Measurements from ENCODE around the gene PPP1R37.
"Not testable (repeated sequence)": the region's sequence is repeated elsewhere in the genome, so short reads cannot be mapped to it uniquely, and the experiment has no call there.

PPP1R37 gene

GRCh38 chr19:45114116-45114515 lies 21.1 kb downstream of the PPP1R37 start:
- H3K4me3 Mint-ChIP-seq, result no peak overlapping the region
- H3K4me1 Mint-ChIP-seq, result peaks cover 97% of the 10 kb centered on the region
- ATAC-seq (no peak), DNase-seq (no peak)
- H3K27ac Mint-ChIP-seq, result no peak overlapping the region
- no peaks in the 10 kb centered on the region for H3K9me3 Mint-ChIP-seq
- H3K27me3 Mint-ChIP-seq, result no peaks in the 10 kb centered on the region

- Mint-ChIP-seq H3K4me1 (peaks cover 97% of the 10 kb centered on the region), H3K27me3 (no peaks in the 10 kb centered on the region), H3K27ac (no peak overlapping the region), H3K4me3 (peak overlapping the region in 1 of 2 donors; percentile 82), H3K9me3 (no peaks in the 10 kb centered on the region)
- DNase-seq (no peak), ATAC-seq (no peak)
Measured at GRCh38 chr19:45115809-45116615, 23.0 kb downstream of the PPP1R37 start.

- DNase-seq, result peak; percentile 62 to 78
- H3K27ac Mint-ChIP-seq, result peak overlapping the region in 1 of 2 donors; percentile 51
- H3K9me3 Mint-ChIP-seq, result no peaks in the 10 kb centered on the region
- peak; percentile 84 for ATAC-seq
- no peaks in the 10 kb centered on the region for H3K27me3 Mint-ChIP-seq
- peaks cover 97% of the 10 kb centered on the region for H3K4me1 Mint-ChIP-seq
- H3K4me3 Mint-ChIP-seq, result peak overlapping the region; percentile 13 to 82
Measured at GRCh38 chr19:45117167-45117594, 24.2 kb downstream of the PPP1R37 start.

GRCh38 chr19:45117671-45118070 lies 24.7 kb downstream of the PPP1R37 start:
- ATAC-seq, result no peak
- Mint-ChIP-seq H3K27ac (no peak overlapping the region), H3K4me3 (peak overlapping the region in 1 of 2 donors; percentile 82), H3K4me1 (peaks cover 97% of the 10 kb centered on the region), H3K27me3 (no peaks in the 10 kb centered on the region), H3K9me3 (no peaks in the 10 kb centered on the region)
- DNase-seq, result no peak

- Mint-ChIP-seq H3K4me1 (peaks cover 98% of the 10 kb centered on the region), H3K27ac (no peak overlapping the region)
Measured at GRCh38 chr19:45118106-45118505, 25.1 kb downstream of the PPP1R37 start.

DNA sequence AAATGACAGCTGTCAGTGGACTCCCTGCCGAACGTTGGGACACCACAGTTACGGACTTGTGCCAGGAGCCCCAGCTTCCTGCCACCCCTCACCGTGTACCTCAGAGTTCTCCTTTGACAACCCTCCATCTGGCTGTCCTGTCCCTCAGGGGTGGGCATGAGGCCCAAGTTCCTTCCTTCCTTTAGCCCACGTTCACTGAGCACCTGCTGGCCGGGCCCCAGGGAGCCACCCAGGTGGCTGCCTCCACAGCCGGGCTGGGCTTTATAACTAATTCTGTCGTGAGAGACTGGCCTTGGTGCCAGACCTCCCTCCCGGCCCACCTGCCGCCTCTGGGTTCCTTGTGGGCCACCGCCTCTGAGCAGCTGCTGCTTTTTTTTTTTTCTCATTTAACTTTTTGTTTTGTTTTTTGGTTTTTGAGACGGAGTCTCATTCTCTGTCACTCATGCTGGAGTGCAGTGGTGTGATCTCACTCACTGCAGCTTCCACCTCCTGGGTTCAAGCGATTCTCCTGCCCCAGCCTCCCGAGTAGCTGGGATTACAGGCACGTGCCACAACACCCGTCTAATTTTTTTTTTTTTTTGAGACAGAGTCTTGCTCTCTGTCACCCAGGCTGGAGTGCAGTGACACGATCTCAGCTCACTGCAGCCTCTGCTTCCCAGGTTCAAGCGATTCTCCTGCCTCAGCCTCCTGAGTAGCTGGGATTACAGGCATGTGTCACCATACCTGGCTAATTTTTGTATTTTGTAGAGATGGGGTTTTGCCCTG lies 25.8 kb downstream of the PPP1R37 start:
- not testable (repeated sequence) for ATAC-seq, DNase-seq, H3K9me3 Mint-ChIP-seq, H3K27me3 Mint-ChIP-seq
- peak overlapping the region; percentile 16 to 82 for H3K4me3 Mint-ChIP-seq
- H3K27ac Mint-ChIP-seq, result peak overlapping the region; percentile 23 to 28
- H3K4me1 Mint-ChIP-seq, result peaks cover 99% of the 10 kb centered on the region

More at GRCh38 chr19:45118106-45118505, 25.1 kb downstream of the PPP1R37 start:
- no peak for DNase-seq
- Mint-ChIP-seq H3K4me3 (peak overlapping the region in 1 of 2 donors; percentile 82), H3K27me3 (no peaks in the 10 kb centered on the region), H3K9me3 (no peaks in the 10 kb centered on the region)
- no peak for ATAC-seq

- no peaks in the 10 kb centered on the region for H3K9me3 Mint-ChIP-seq
- peak overlapping the region in 1 of 2 donors; percentile 82 for H3K4me3 Mint-ChIP-seq
- no peak for DNase-seq
- peaks cover 97% of the 10 kb centered on the region for H3K4me1 Mint-ChIP-seq
- no peak for ATAC-seq
- H3K27ac Mint-ChIP-seq, result no peak overlapping the region
- H3K27me3 Mint-ChIP-seq, result no peaks in the 10 kb centered on the region
Measured at GRCh38 chr19:45119582-45119981, 26.6 kb downstream of the PPP1R37 start.

DNA sequence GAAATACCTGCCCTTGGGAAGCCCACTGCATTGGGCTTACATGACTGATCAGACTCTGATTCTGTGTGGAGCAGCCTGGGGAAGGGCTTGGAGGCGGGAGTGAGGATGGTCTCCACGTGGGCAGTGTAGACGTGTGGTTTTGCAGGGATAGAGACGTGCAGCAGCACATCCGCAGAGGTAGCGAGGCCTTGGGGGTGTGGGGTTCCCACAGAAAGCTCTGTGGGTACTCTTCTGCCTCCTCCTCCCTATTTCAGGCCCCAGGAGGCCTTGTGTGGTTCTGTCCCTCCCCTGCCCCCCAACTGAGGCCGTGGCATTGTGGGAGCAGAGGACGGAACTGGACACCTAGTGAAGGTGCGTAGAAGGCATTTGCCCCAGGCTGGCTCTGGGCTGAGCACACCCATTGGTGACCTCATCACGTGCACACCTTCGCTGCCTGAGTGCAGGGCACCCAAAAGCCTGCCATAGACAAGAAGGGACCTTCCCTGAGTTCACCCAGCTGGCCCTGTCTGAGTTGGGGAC lies 28.9 kb downstream of the PPP1R37 start:
- H3K27ac Mint-ChIP-seq, result peak overlapping the region in 1 of 2 donors; percentile 57

GRCh38 chr19:45122832-45123231 lies 29.9 kb downstream of the PPP1R37 start:
- ATAC-seq (no peak), DNase-seq (no peak)
- no peak overlapping the region for H3K27ac Mint-ChIP-seq
- no peaks in the 10 kb centered on the region for H3K9me3 Mint-ChIP-seq
- H3K27me3 Mint-ChIP-seq, result no peaks in the 10 kb centered on the region
- H3K4me3 Mint-ChIP-seq, result no peak overlapping the region
- peaks cover 81% of the 10 kb centered on the region for H3K4me1 Mint-ChIP-seq

More for the DNA sequence above, 28.9 kb downstream of the PPP1R37 start:
- DNase-seq (no peak), ATAC-seq (no peak)
- H3K4me1 Mint-ChIP-seq, result peaks cover 90% of the 10 kb centered on the region
- H3K27me3 Mint-ChIP-seq, result no peaks in the 10 kb centered on the region
- peak overlapping the region in 1 of 2 donors; percentile 60 for H3K4me3 Mint-ChIP-seq
- H3K9me3 Mint-ChIP-seq, result no peaks in the 10 kb centered on the region

DNA sequence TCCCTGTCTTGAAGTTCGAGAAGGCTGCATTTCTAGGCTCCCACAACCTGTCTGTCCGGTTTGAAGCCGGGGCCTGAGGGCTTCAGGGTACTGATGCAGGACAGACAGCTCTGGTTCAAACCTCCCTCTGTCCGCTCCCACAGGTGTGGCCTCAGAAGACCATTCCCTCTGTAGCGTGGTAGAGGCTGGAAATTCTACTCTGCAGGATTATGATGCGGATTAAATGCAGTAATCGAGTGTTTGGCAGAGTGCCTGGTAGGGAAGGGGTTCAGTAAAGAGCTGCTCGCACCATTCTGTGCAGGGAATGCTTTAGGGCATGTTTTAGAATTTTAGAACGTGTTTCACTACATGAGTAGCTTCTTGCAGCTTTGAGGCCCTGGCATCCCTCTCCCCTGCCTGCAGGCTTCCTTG lies 30.5 kb downstream of the PPP1R37 start:
- Mint-ChIP-seq H3K27ac (no peak overlapping the region), H3K4me1 (peaks cover 75% of the 10 kb centered on the region), H3K27me3 (no peaks in the 10 kb centered on the region), H3K9me3 (no peaks in the 10 kb centered on the region), H3K4me3 (no peak overlapping the region)
- ATAC-seq (no peak), DNase-seq (no peak)

GRCh38 chr19:45124021-45124420 lies 31.0 kb downstream of the PPP1R37 start:
- H3K27me3 Mint-ChIP-seq, result no peaks in the 10 kb centered on the region
- peaks cover 69% of the 10 kb centered on the region for H3K4me1 Mint-ChIP-seq
- no peak for ATAC-seq
- no peak overlapping the region for H3K4me3 Mint-ChIP-seq
- peak overlapping the region in 1 of 2 donors; percentile 59 for H3K27ac Mint-ChIP-seq
- H3K9me3 Mint-ChIP-seq, result no peaks in the 10 kb centered on the region
- no peak for DNase-seq

- no peak overlapping the region for H3K27ac Mint-ChIP-seq
- no peaks in the 10 kb centered on the region for H3K9me3 Mint-ChIP-seq
- DNase-seq, result no peak
- ATAC-seq, result no peak
- H3K4me3 Mint-ChIP-seq, result no peak overlapping the region
- peaks cover 59% of the 10 kb centered on the region for H3K4me1 Mint-ChIP-seq
- H3K27me3 Mint-ChIP-seq, result no peaks in the 10 kb centered on the region
Measured at GRCh38 chr19:45125360-45125759, 32.4 kb downstream of the PPP1R37 start.

- DNase-seq (peak; percentile 64 to 72), ATAC-seq (peak; percentile 86)
- no peaks in the 10 kb centered on the region for H3K27me3 Mint-ChIP-seq
- no peak overlapping the region for H3K27ac Mint-ChIP-seq
- H3K4me1 Mint-ChIP-seq, result peaks cover 59% of the 10 kb centered on the region
- no peaks in the 10 kb centered on the region for H3K9me3 Mint-ChIP-seq
- no peak overlapping the region for H3K4me3 Mint-ChIP-seq
Measured at GRCh38 chr19:45125975-45126493, 33.1 kb downstream of the PPP1R37 start.

- Mint-ChIP-seq H3K4me3 (peak overlapping the region in 1 of 2 donors; percentile 24), H3K27me3 (no peaks in the 10 kb centered on the region), H3K4me1 (peaks cover 54% of the 10 kb centered on the region), H3K27ac (no peak overlapping the region), H3K9me3 (no peaks in the 10 kb centered on the region)
- DNase-seq (no peak), ATAC-seq (no peak)
Measured at GRCh38 chr19:45126654-45127053, 33.7 kb downstream of the PPP1R37 start.

- Mint-ChIP-seq H3K4me3 (no peak overlapping the region), H3K27me3 (no peaks in the 10 kb centered on the region)
Measured at GRCh38 chr19:45128146-45128545, 35.2 kb downstream of the PPP1R37 start.

More at GRCh38 chr19:45128146-45128545, 35.2 kb downstream of the PPP1R37 start:
- Mint-ChIP-seq H3K4me1 (peaks cover 39% of the 10 kb centered on the region), H3K27ac (no peak overlapping the region), H3K9me3 (no peaks in the 10 kb centered on the region)
- no peak for DNase-seq
- no peak for ATAC-seq

Data from stimulated activated naive CD8-positive, alpha-beta T cell treated with anti-CD3 and anti-CD28 coated beads, Interleukin-15, amount 100 ng/mL, for 72 hours (primary cell).